Ramos (cell line): Measurements from ENCODE around the gene GALNS.
"Not testable (repeated sequence)": the region's sequence is repeated elsewhere in the genome, so short reads cannot be mapped to it uniquely, and the experiment has no call there.

Experiments used
- in situ Hi-C: fragments of 300-500 bp; cut with MboI; formaldehyde crosslinking; loops from one replicate; pipeline ENCODE4 v1.14.3; 2022; ENCODE audit warnings: low sequenced_read_pairs; ENCODE audit not compliant: unreplicated experiment

Gene GALNS, protein sequence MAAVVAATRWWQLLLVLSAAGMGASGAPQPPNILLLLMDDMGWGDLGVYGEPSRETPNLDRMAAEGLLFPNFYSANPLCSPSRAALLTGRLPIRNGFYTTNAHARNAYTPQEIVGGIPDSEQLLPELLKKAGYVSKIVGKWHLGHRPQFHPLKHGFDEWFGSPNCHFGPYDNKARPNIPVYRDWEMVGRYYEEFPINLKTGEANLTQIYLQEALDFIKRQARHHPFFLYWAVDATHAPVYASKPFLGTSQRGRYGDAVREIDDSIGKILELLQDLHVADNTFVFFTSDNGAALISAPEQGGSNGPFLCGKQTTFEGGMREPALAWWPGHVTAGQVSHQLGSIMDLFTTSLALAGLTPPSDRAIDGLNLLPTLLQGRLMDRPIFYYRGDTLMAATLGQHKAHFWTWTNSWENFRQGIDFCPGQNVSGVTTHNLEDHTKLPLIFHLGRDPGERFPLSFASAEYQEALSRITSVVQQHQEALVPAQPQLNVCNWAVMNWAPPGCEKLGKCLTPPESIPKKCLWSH

DNA sequence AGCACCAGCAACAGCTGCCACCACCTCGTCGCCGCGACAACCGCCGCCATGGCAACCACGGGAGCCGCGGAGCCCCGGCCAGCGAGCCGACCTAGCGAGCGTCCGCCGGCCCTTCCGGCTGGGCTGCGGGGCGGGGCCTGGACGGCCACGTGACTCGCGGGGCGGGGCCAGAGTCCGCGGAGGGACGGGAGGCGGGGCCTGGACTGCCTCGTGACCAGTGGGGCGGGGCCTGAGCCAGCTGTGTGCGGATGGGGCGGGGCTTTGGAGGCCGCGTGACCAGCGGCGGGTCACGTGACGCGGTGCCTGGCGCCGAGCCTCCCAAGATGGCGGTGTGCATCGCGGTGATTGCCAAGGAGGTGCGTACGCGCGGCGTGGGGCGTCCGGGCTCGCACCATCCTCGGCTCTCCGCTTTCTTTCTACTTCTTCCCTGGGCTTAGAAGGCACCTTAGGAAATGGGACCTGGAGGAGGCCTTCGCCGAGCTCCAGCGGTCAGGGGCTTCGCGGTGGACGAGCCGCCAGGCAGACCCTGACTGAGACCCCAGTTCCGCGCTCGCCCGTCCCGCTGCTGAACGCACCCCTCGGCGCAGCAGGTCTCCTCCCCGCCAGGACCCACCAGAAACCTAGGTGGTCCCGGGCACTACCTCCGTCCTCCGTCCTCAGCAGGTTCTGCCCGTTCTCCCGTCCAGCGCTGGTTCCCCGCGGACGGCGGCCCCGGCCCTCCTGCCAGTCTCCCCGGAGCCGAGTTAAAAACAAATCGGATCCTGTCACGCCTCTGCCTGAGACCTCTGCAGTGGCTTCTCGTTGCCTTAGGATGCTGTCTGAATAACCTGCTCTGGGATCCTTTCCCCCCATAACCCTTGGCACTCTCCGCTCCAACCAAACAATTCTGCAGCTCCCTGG, at the start of gene GALNS, which contains the start of gene TRAPPC2L:
Gene GALNS (minus strand): TSS at position 120 of the 900 bp plus-strand sequence. CDS start 70 bp downstream, at position 50.
Gene TRAPPC2L (plus strand): TSS at position 300 of the 900 bp plus-strand sequence. CDS start 24 bp downstream, at position 324.
- in situ Hi-C loops, result no loop called here

DNA sequence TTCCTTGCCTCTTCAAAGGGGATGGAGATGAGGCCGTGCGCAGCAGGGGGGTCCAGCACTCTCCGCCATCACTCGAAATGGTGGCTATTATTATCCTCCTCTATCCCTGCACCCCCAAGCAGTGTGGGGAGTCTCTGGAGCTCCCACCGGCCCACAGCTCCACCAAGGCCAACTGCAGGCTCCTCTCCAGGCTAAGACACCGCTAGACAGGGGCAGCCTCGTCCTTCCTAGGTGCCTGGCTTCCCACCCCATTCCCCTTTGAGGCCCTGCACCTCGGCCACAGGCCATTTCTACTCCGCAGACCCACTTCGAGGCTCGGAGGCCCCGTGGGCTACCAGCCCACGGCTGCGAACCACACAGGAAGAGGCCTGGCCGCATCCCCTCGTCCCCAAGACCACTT, 49.3 kb upstream of the GALNS start:
- in situ Hi-C loops, result no loop called here

DNA sequence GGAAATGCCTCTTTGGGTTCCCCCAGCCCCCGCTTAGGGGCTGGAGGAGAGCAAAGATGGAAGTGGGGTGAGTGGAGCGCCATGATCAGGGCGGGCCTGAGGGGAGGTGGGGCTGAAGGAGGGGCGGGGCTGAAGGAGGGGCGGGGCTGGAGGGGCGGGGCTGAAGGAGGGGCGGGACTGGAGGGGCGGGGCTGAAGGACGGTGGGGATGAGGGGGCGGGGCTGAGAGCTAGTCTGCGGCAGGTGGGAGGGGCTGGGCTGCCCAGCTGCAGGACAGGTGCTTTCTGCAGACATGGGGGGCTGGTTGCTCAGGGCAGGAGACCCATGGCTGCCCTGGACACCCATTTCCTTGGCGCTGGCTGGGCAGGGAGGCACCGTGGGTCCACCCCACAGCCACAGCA, 48.8 kb upstream of the GALNS start:
- in situ Hi-C loops, result no loop called here

DNA sequence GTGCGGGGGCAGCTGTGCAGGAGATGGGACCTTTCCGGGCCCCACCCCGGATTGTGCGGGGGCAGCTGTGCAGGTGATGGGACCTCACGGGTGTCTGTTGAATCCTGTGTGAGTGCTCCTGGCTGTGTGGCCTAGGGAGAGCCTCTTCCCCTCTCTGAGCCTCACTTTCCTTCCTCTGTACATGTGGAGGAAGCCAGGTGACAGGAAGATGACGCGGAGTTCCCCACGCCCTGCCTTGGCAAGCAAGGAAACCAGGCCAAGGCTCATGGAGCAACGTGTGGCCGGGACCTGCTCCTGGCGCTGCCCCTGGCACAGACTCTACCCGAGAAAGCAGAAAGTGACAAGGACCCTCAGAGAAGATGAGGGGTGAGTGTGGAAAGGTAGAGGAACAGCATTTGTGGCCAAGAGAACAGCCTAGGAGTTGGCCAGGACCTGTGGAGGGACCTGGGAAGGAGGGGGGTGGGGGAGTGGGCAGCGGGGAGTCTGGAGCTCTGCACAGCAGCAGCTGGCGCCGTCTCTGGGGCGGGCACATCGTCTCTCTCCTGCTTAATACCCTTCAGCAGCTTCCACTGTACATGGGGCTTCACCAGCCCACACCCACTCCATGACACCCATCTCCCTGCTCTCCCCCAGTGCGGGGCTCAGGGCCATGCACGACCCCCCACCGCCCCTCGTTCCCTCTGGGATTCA, 48.1 kb upstream of the GALNS start:
- in situ Hi-C loops, result no loop called here

DNA sequence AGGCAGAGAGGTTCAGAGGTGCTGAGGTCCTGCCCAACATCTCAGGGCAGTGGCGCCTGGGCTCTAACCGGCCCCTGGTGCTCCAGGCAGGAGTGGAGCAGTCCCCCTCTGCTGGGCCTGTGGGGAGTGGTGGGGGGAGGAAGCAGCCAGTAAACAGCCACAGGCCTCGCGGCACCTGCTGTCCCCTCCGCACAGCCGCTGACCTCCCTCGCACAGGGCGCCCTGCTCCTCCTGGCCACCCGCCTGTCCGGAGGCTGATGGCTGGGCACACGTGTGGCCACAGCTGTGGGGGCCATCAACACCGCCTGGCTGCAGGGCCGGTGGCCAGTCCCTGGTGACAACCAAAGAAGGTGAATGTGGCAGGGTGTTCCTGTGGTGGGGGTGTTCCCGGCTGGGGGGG, 46.5 kb upstream of the GALNS start:
- in situ Hi-C loops, result no loop called here

DNA sequence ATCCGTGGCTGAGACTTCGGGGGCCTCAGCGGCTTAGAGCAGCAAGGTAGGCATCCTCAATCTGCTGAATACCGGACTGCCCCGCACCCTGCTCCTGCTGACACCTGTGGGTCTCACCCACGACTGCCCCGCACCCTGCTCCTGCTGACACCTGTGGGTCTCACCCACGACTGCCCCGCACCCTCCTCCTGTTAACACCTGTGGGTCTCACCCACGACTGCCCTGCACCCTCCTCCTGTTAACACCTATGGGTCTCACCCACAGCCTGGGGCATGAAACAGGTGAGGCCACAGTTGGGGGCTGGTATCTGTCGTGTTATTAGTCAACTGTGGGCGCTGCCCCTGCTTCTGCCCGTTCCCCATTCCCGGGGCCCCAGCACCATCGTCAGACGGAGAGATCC, 46.0 kb upstream of the GALNS start:
- in situ Hi-C loops, result no loop called here

DNA sequence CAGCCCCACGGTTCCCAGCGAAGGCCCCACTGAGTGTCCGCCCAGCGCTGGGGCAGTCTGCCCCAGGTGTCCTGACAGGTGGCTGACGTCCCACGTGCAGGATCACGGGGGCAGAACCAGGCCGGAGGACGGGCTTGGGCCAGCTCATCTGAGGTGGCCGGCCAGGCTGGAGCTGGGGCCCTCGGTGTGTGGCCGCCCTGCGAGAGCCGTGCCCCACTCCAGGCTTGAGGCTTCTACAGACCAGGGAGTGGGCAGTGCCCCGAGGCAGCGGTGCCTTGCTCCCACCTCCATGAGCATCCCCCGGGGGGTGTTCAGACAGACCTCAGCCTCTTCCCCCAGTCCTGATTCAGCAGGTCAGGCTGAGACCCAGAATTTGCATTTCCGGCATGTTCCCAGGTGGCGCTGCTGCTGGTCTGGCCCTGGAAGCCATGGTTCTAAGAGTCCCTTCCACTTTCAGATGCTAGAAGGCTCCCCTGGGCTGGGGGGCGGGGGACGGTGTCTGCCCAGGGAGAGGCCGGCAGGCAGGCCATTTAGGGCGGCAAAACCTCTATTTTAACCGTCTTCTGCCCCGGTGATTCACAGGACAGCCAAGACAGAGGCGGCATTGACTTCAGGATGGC, 45.1 kb upstream of the GALNS start:
- in situ Hi-C loops, result no loop called here

DNA sequence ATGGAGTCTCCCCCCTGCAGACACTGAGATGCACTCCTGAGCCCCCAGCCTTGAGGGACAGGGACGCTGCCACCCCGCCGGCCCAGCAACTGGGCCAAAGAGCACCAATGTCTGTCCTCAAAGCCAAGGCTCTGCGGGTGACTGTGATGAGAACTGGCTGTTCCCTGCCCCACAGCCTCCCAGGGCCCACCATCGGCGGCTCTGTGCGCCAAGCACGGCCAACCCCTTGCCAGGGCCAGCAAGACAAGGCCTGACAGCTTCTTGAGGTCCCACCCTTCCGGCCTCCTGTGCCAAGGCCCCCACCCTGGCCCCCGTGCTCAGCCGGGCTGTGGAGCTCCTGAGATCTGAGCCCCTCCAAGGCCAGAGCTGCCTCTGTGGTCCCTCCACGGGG, 43.9 kb upstream of the GALNS start:
- in situ Hi-C loops, result no loop called here

DNA sequence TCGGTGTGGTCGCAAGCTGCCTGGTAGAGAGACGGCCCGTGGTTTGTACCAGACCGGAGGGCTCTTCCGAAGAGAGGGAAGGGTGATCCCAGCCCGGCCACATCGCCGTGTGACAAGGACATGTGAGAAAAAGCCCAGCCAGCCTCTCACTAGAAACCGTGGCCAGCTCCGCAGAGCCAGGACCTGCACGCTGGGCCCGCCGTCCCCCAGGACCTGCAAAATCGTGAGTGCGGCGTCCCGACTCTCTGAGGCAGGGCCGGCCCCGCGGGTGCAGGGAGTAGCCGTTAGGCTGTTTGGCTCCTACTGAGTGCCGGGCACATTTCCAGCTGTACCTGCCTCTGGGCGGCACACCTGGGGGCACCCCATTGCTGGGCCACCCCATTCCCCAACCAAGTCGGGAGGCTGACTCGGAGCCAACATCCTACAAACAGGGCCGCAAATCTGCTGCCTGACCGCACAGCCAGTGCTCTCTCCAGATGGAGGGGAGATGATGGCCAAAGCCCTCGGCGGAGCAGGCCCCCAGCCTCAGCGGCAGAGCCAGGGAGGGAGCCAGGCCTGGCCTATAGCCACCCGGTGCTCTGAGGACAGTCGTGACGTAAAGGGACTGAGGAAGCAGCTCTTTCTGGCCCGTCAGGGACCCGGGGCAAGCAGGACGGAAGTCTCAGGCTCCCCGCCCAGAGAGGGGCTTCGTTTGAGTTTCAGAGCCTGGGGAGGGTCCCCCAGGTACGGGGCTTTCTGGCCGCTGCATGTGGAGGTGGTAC, 43.3 kb upstream of the GALNS start:
- in situ Hi-C loops, result no loop called here

DNA sequence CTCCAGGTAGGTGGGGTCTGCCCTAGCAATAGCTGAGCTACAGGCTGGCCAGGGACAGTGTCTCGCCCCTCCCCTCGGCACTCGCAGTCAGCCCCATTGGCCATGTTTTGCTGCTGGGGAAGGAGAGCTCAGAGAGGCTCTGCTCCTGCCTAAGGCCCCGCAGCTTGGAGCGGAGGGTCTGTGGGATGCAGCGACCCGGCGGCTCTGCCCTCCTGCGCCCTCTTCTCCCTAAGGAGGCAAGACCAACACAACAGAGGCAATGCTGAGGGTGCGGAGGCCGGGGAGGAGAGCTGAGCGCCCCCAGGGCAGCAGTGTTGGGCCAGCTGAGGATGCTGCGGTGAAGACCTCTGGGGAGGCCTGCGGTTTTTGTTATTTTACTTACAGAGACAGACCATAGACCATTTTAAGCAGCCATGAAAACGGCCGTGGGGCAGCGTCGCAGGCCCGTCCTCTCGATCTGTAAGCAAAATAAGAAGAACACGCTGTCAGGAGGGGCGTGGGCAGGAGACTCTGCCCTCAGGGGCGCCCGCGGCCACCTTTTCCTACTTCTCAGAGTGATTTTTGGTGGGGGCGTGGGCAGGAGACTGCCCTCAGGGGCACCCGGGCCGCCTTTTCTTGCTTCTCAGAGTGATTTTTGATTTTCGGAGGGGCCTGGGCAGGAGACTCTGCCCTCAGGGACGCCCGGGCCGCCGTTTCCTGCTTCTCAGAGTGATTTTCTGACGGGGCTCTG, 41.1 kb upstream of the GALNS start:
- in situ Hi-C loops, result no loop called here

DNA sequence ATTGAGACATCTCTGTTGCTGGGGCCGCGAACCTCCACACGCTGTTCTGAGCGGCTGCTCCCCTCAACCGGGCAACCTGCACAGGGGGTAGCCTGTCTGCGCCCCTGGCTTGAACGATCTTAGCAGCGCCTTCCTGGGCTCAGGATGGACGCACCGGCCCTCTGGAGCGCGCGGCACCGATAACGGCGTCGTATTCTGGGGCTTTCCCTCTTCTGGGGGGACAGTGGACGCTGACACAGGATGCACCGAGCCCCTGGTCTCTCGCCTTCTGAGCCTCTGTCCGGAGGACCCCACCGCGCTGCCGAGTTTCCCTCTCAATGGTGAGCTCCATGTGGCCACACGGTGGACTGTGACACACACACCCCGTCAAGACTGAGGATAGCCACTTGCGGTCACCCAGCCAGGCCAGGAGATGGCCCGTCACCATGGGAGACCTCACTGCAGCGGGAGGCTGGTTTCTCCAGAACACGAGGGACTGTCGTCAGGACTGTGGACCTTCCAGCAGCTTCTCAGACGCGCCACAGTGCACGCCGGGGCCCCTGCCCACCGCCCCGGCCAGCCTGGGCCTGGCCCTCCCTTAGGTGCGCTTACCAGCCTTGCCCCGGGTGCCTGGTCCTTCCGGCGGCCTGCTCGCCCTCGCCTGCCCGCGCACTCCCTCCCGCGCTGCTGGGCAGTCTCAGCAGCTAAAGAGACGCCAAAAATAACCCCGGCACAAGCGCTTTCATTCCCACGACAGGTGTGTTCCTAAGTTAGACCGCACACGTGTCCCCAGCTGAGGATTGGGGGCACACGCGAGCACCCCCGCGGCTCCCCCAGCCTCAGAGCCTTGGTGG, 39.7 kb upstream of the GALNS start:
- in situ Hi-C loops, result no loop called here

DNA sequence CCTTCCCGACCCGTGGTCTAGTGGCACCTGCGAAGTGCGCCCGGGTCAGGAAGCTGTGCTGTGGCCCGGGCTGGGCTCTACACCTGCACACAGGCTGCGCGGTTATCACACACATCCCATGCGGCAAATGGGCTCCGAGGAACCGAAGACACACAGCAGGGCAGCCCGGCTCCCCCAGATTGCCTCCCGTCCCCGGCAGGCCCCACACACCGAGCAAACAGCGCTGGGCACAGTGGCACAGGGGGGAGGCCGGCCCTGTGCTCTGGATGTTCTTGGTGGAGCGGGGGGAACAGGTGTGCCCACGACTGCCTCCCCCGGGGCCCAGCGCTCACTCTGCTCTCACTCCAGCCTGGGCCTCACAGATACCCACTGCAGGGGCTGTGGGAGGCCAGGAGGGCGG, 38.6 kb upstream of the GALNS start:
- in situ Hi-C loops, result no loop called here

DNA sequence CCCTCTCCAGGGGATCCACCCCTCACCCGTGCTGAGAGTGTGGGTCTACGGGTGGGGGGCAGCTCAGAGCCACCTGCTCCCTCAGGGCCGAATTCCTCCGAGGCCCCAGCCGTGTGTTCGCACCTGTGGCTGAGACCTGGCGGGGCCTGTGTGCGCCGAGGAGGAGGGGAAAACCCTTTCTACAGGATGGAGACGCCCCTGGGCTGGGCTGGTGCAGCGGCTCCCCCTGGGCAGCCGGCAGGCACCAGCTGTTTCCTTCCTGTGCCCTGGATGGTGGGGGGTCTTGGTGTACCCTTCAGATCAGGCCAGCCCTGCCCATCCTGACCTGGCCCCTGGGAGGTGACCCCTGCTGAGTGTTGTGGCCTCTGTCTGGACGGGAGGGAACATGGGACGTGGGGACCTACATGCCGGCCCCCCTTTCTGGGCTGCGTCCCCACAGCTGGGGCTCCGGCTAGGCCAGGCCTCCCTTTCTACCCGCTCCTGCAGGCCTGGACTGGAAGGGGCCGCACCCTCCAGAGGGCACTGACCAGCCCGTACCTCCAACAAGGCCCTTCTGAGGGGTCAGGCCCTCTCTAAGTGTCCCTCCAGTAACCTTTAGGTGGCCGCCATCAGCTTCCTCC, 38.0 kb upstream of the GALNS start:
- in situ Hi-C loops, result no loop called here

DNA sequence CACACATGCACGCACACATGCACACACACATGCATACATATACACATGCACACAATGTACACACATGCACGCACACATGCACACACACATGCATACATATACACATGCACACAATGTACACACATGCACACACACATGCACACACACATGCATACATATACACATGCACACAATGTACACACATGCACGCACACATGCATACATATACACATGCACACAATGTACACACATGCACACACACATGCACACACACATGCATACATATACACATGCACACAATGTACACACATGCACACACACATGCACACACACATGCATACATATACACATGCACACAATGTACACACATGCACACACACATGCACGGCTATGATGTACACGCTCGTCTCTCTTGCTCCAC, 37.5 kb upstream of the GALNS start:
- in situ Hi-C loops, result not testable (repeated sequence)

DNA sequence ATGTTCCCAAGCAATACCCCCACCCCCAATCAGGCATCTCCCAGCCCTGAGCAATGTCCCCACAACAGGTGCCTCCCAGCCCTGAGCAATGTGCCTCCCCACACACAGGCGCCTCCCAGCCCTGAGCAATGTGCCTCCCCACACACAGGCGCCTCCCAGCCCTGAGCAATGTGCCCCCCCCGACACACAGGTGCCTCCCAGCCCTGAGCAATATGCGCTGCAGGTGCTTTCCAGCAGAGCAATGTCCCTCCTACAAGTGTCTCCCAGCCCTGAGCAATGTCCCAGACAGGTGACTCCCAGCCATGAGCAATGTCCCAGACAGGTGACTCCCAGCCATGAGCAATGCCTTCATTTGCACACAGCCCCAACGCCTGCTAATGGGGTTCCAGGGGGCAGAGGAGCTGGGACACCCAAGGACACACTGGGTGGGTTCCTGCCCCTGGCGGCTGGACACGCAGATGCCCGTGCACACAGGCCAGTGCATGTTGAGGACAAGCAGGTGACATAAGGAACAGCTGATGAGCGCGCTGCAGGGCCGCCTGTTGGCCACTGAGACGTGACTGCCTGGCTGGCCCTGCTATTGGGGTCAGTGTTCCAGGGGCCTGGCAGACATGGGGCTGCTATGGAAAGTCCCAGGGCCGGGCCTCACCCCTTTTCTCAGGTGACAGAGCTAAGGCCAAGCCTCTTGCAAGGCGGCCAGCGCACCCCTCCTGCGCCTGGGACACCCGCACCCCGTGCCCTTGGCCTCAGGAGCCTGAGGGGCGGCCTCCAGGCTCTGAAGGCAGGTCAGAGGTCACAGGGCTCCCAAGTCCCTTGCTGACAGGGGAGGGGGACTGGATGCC, 36.6 kb upstream of the GALNS start:
- in situ Hi-C loops, result no loop called here

DNA sequence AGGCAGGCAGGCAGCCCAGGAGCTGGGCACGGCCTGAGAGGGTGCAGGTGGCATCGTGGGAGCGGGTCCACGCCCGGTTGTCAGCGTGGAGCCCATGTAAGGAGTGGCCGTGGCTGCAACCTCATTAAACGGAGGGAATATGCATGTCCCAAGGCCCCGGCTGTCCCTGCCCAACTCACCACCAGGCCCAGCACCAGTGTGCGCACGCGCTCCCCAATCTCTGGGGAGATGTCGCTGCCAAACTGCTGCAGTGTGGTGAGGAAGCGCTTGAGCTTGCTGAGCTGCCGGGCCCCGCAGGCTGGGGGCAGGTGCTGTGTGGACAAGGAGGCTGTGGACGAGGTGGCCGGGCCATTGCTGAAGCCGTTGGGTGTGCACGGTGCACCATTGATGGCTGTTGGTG, 35.3 kb upstream of the GALNS start:
- in situ Hi-C loops, result no loop called here

DNA sequence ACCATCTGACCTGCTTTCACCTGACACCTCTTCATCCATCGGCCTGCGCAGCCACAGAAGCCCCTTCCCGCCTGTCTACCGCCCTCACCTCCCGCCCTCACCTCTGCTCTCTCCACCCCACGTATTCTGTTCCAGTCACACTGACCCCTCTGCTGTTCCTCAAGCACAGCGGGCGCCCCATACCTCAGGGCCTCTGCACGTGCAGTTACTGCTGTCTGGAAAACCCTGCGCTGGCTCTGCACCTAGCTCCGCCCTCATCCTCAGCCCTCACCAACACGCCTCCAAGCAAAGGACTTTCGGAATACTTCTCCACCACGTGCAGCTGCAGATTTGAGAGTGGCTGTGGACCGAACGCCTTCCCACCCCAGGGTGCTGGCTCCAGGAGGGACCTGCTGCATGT, 34.3 kb upstream of the GALNS start:
- in situ Hi-C loops, result no loop called here
